Osteocyte (in vitro differentiated cells): ENCODE measurements around the gene PICK1. TPM values are rescaled to one million over a fixed set of nuclear protein-coding genes. Genes with fewer than 3 reads are reported as not detected.

ENCODE experiments used
- DNase-seq: peaks from one replicate; pipeline ENCODE4 v3.0.0; 2021; ENCODE audit warnings: mixed read lengths; ENCODE audit not compliant: unreplicated experiment; ENCODE audit errors: extremely low spot score
- H3K27ac Mint-ChIP-seq: one replicate; pipeline ENCODE4 v1.8.0; 2021; ENCODE audit warnings: mild to moderate bottlenecking, mixed read lengths; ENCODE audit not compliant: unreplicated experiment
- H3K27me3 Mint-ChIP-seq: one replicate; pipeline ENCODE4 v1.8.0; 2021; ENCODE audit warnings: mixed read lengths; ENCODE audit not compliant: unreplicated experiment
- H3K36me3 Mint-ChIP-seq: one replicate; pipeline ENCODE4 v1.8.0; 2021; ENCODE audit warnings: mixed read lengths; ENCODE audit not compliant: unreplicated experiment
- H3K4me1 Mint-ChIP-seq: one replicate; pipeline ENCODE4 v1.8.0; 2021; ENCODE audit warnings: mixed read lengths; ENCODE audit not compliant: unreplicated experiment
- H3K4me3 Mint-ChIP-seq: one replicate; pipeline ENCODE4 v1.8.0; 2021; ENCODE audit warnings: mild to moderate bottlenecking, moderate library complexity, mixed read lengths; ENCODE audit not compliant: unreplicated experiment
- H3K9me3 Mint-ChIP-seq: one replicate; pipeline ENCODE4 v1.8.0; 2021; ENCODE audit warnings: mixed read lengths; ENCODE audit not compliant: unreplicated experiment
- CTCF ChIP-seq: fragments of 200-600 bp; sonication (generic); IDR thresholded peaks from 2 replicates; pipeline ENCODE4 v1.5.0; 2021; ENCODE audit warnings: antibody characterized with exemption, mild to moderate bottlenecking, moderate library complexity
- total RNA-seq: library from RNA; stranded (reverse); gene quantifications from 2 replicates; pipeline ENCODE4 v1.2.1, GENCODE V29; 2021

The PICK1 gene
- total RNA-seq, 1 donor from 2014 or later: 27.9 TPM

- Mint-ChIP-seq H3K36me3 (no peaks in the 10 kb centered on the region), H3K4me1 (peaks cover 16% of the 10 kb centered on the region), H3K4me3 (no peak within 1 kb of the TSS), H3K9me3 (no peaks in the 10 kb centered on the region), H3K27me3 (no peaks in the 10 kb centered on the region), H3K27ac (no peak within 1 kb of the TSS)
- no peak for DNase-seq
- TF ChIP-seq CTCF: no peak
Measured at GRCh38 chr22:38110008-38110862, 53.0 kb downstream of the PICK1 start, which contains the start of gene BAIAP2L2. TSS of gene BAIAP2L2 (minus strand) at chr22:38110684. CDS start at chr22:38110525, 159 bp downstream.

GRCh38 chr22:38110863-38111852 is 54.0 kb downstream of the PICK1 start:
- Mint-ChIP-seq H3K27me3 (no peaks in the 10 kb centered on the region), H3K27ac (no peak overlapping the region), H3K36me3 (no peaks in the 10 kb centered on the region), H3K4me3 (no peak overlapping the region), H3K9me3 (no peaks in the 10 kb centered on the region), H3K4me1 (peaks cover 16% of the 10 kb centered on the region)
- no peak for TF ChIP-seq CTCF
- DNase-seq: no peak

GRCh38 chr22:38111925-38112355 is 54.7 kb downstream of the PICK1 start:
- Mint-ChIP-seq H3K4me3 (no peak overlapping the region), H3K9me3 (no peaks in the 10 kb centered on the region), H3K27ac (no peak overlapping the region), H3K36me3 (no peaks in the 10 kb centered on the region), H3K27me3 (no peaks in the 10 kb centered on the region), H3K4me1 (peaks cover 16% of the 10 kb centered on the region)
- DNase-seq: no peak
- no peak for TF ChIP-seq CTCF

- no peak for TF ChIP-seq CTCF
- Mint-ChIP-seq H3K27ac (no peak overlapping the region), H3K9me3 (no peaks in the 10 kb centered on the region), H3K27me3 (no peaks in the 10 kb centered on the region), H3K4me1 (peaks cover 16% of the 10 kb centered on the region), H3K4me3 (no peak overlapping the region), H3K36me3 (no peaks in the 10 kb centered on the region)
- DNase-seq: no peak
Measured at GRCh38 chr22:38112381-38112780, 55.2 kb downstream of the PICK1 start.
